GM23248 (cell line): ENCODE results near the gene NOS1AP. TPM values are rescaled to one million over a fixed set of nuclear protein-coding genes. Genes with fewer than 3 reads are reported as not detected.

Experiments used
- DNase-seq: peaks from one replicate; pipeline ENCODE4 v3.0.0-alpha.2; 2015
- H2AFZ ChIP-seq: fragments of 200-600 bp; sonication (generic); 2 replicates; pipeline ENCODE4 v1.6.1; 2016; ENCODE audit warnings: antibody characterized with exemption
- H3F3A ChIP-seq: fragments of 200-600 bp; sonication (generic); 2 replicates; pipeline ENCODE4 v1.6.1; 2016; ENCODE audit warnings: mild to moderate bottlenecking, antibody characterized with exemption, mixed run types; ENCODE audit not compliant: insufficient read depth
- H3K27ac ChIP-seq: fragments of 200-600 bp; sonication (generic); 2 replicates; pipeline ENCODE4 v1.5.1; 2016; ENCODE audit warnings: mild to moderate bottlenecking
- H3K27me3 ChIP-seq: fragments of 200-600 bp; sonication (generic); replicated peaks from 2 replicates; pipeline ENCODE4 v1.6.1; 2016; ENCODE audit warnings: mild to moderate bottlenecking; ENCODE audit not compliant: insufficient read depth
- H3K36me3 ChIP-seq: fragments of 200-600 bp; sonication (generic); 2 replicates; pipeline ENCODE4 v1.6.1; 2016; ENCODE audit warnings: low read depth, mild to moderate bottlenecking
- H3K4me1 ChIP-seq: fragments of 200-600 bp; sonication (generic); 2 replicates; pipeline ENCODE4 v1.6.1; 2016; ENCODE audit warnings: mild to moderate bottlenecking; ENCODE audit not compliant: insufficient read depth
- H3K4me2 ChIP-seq: fragments of 200-600 bp; sonication (generic); one replicate; pipeline ENCODE4 v1.6.1; 2016; ENCODE audit warnings: mild to moderate bottlenecking; ENCODE audit not compliant: unreplicated experiment
- H3K4me3 ChIP-seq: fragments of 200-600 bp; sonication (generic); 2 replicates; pipeline ENCODE4 v1.5.1; 2016; ENCODE audit warnings: mild to moderate bottlenecking
- H3K79me2 ChIP-seq: fragments of 200-600 bp; sonication (generic); 2 replicates; pipeline ENCODE4 v1.6.1; 2016; ENCODE audit warnings: mild to moderate bottlenecking; ENCODE audit not compliant: insufficient read depth
- H3K9ac ChIP-seq: fragments of 200-600 bp; sonication (generic); 2 replicates; pipeline ENCODE4 v1.6.1; 2016; ENCODE audit warnings: mild to moderate bottlenecking
- H3K9me2 ChIP-seq: fragments of 200-600 bp; sonication (generic); 2 replicates; pipeline ENCODE4 v1.6.1; 2016; ENCODE audit warnings: mixed run types, mild to moderate bottlenecking, moderate library complexity; ENCODE audit not compliant: insufficient read depth
- H3K9me3 ChIP-seq: fragments of 200-600 bp; sonication (generic); one replicate; pipeline ENCODE4 v1.6.1; 2017; ENCODE audit warnings: low read depth
- H4K20me1 ChIP-seq: fragments of 200-600 bp; sonication (generic); 2 replicates; pipeline ENCODE4 v1.6.0; 2016; ENCODE audit not compliant: insufficient read depth
- EZH2 ChIP-seq: fragments of 200-600 bp; sonication (generic); IDR thresholded peaks from 2 replicates; pipeline ENCODE4 v1.6.1; 2018; ENCODE audit warnings: antibody characterized with exemption, mild to moderate bottlenecking; ENCODE audit not compliant: insufficient read depth, poor library complexity, severe bottlenecking
- EZH2phosphoT487 ChIP-seq: fragments of 200-600 bp; sonication (generic); IDR thresholded peaks from 2 replicates; pipeline ENCODE4 v1.6.1; 2018; ENCODE audit warnings: antibody characterized with exemption, moderate library complexity, mild to moderate bottlenecking, low read depth; ENCODE audit not compliant: insufficient read depth
- WGBS, 2 experiments: methylation state at CpG; one replicate each; pipeline ENCODE4 v1.1.6; 2015 to 2017; ENCODE audit warnings: low lambda C conversion rate in 2 of 2, low coverage in 1 of 2; ENCODE audit errors: missing lambda C conversion rate in 2 of 2; 5-methylcytosine and 5-hydroxymethylcytosine counted together
- in situ Hi-C: fragments of 300-500 bp; cut with MboI; formaldehyde crosslinking; loops from 2 replicates; pipeline ENCODE4 v1.15.0; 2020
- polyA plus RNA-seq: library from polyadenylated mRNA; unstranded; fragments of >200 nt; fragmentation: Nextera tagmentation; extraction: Ambion mirVana; gene quantifications from 2 replicates; pipeline ENCODE4 v1.2.1, GENCODE V29; 2016
- total RNA-seq: library from RNA; depleted of rRNA; stranded (reverse); fragments of >200 nt; shearing (Covaris generic); gene quantifications from 2 replicates; pipeline ENCODE4 v1.2.3, GENCODE V29; 2014

The NOS1AP gene
- total and polyA plus RNA-seq, 2 experiments from 2014 or later: 0.18 TPM; not detected in 1

DNA sequence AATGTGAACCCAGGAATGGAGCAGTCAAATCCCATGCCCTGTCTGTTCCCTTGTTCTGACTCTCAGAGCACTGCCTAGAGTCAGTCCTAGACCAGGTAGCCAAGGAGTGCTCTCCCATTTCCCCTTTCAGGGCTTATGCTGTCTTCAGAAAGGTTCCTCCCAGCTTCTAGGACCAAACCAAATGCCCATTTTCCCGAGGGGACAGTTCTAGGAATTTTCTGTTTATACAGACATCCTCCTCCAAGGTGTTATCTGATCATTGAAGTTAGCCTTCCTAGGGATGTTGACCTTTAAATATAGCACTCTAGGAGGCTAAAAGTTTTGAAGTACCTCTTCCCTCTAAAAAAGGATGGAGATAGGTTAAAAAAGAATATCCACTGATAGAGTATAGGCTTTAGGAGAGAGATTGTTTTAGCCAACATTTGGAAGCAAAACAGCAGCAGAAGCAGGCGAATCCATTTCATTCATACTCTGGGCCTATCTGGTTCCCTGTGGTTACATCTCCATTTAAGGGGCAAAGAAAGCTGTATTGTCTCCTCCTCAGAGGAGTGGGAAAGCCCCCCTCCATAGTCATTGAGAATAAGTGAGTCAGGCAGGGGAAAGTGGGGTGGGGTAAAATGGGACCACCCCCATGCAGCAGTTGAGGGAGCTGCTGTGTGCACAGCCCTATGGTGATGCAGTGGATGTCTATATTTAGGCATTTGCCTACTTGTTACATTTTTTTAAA is 180.7 kb downstream of the NOS1AP start:
- Histone ChIP-seq H3K9me3 (no peaks in the 10 kb centered on the region), H3K9ac (no peak overlapping the region), H3K36me3 (no peaks in the 10 kb centered on the region), H3K79me2 (no peaks in the 10 kb centered on the region), H3K9me2 (no peaks in the 10 kb centered on the region), H3K27ac (no peak overlapping the region), H3K4me1 (no peaks in the 10 kb centered on the region), H3K4me2 (no peak overlapping the region), H2AFZ (no peak overlapping the region), H3F3A (no peaks in the 10 kb centered on the region), H4K20me1 (no peaks in the 10 kb centered on the region), H3K27me3 (no peaks in the 10 kb centered on the region), H3K4me3 (no peak overlapping the region)
- WGBS, 2 experiments: 58 to 60% methylated on average over 2 of the region's 2 CpGs
- no peak for TF ChIP-seq EZH2phosphoT487
- TF ChIP-seq EZH2: no peak
- in situ Hi-C loops: no loop called here
- no peak for DNase-seq

DNA sequence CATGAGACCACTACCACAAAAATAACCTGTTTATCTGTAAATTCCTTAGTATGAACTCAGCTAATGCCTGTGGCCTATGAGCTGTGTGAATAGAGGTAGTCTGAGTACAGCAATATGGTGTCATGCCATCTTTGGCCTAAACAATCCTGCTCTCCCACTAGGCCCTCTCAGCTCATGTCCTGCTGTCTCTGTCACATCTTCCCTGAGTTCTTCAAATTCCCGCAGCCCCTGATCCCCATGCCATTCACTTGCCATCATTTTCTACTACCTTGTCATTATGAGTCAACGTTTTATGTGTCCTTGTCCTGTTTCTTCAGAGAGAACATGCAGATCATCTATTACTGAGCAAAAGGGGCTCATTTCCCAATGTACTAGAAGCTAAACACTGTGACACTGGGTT is 181.6 kb downstream of the NOS1AP start:
- no peak overlapping the region for H3K9ac ChIP-seq
- in situ Hi-C loops: no loop called here
- no peaks in the 10 kb centered on the region for H4K20me1 ChIP-seq
- H3K4me2 ChIP-seq: no peak overlapping the region
- no peaks in the 10 kb centered on the region for H3K4me1 ChIP-seq
- no peaks in the 10 kb centered on the region for H3K36me3 ChIP-seq
- 77 to 78% methylated on average over 2 of the region's 2 CpGs for WGBS, 2 experiments
- no peaks in the 10 kb centered on the region for H3K9me2 ChIP-seq
- H3F3A ChIP-seq: no peaks in the 10 kb centered on the region
- DNase-seq: no peak
- TF ChIP-seq EZH2phosphoT487 (no peak), EZH2 (no peak)
- no peaks in the 10 kb centered on the region for H3K79me2 ChIP-seq
- no peaks in the 10 kb centered on the region for H3K27me3 ChIP-seq
- H3K4me3 ChIP-seq: no peak overlapping the region
- H2AFZ ChIP-seq: no peak overlapping the region
- no peak overlapping the region for H3K27ac ChIP-seq
- no peaks in the 10 kb centered on the region for H3K9me3 ChIP-seq

DNA sequence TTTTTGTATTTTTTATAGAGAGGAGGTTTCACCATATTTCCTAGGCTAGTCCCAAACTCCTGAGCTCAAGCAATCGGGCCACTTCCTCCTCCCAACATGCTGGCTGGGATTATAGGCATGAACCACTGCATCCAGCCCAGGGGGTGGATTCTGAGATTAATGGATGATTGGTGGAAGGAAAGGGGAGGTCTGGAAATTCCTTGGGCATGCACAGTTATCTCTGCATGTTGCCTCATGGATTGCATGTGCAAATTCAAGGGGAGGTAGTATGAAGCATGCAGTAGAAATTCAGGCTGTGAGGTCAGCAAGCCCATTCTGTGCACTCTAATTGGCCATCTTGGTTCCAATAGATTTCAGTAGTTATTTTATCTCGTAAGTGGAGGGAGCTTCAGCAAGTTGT is 182.7 kb downstream of the NOS1AP start:
- in situ Hi-C loops: no loop called here
- WGBS, 2 experiments: 80 to 89% methylated on average over 2 of the region's 2 CpGs
- TF ChIP-seq EZH2phosphoT487 (no peak), EZH2 (no peak)

DNA sequence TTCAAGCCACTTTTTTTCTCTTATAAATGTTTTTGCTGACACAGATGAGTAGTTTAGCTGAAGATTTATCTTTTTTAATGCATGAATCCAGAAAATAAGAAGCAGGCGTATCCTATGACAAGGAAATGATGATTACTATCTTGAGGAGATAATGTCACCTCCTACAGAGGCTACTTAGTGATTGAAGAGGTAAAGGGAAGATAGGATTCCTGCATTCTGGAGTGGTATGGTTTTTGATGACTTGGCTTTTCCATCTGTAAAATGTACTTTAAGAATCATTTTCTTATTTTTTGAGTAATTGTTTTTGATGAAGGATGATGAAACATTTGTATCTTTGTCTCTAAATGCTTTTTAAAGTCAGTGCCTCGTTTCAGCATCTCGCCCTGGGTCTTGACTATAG is 184.3 kb downstream of the NOS1AP start:
- in situ Hi-C loops: no loop called here
- WGBS, 2 experiments: 71 to 77% methylated on average over 3 of the region's 3 CpGs
- Histone ChIP-seq H3K4me3 (no peak overlapping the region), H2AFZ (no peak overlapping the region), H3K9me3 (no peaks in the 10 kb centered on the region), H3K9me2 (no peaks in the 10 kb centered on the region), H3K79me2 (no peaks in the 10 kb centered on the region), H3K9ac (no peak overlapping the region), H3K27ac (no peak overlapping the region), H3K36me3 (no peaks in the 10 kb centered on the region), H3K27me3 (no peaks in the 10 kb centered on the region), H3F3A (no peaks in the 10 kb centered on the region), H4K20me1 (no peaks in the 10 kb centered on the region), H3K4me1 (no peaks in the 10 kb centered on the region), H3K4me2 (no peak overlapping the region)
- TF ChIP-seq EZH2 (no peak), EZH2phosphoT487 (no peak)
- DNase-seq: no peak

More for the DNA sequence above, 182.7 kb downstream of the NOS1AP start:
- Histone ChIP-seq H3K4me2 (no peak overlapping the region), H4K20me1 (no peaks in the 10 kb centered on the region), H3K79me2 (no peaks in the 10 kb centered on the region), H3K27me3 (no peaks in the 10 kb centered on the region), H2AFZ (no peak overlapping the region), H3K27ac (no peak overlapping the region), H3K4me1 (no peaks in the 10 kb centered on the region), H3K9ac (no peak overlapping the region), H3K9me3 (no peaks in the 10 kb centered on the region), H3K4me3 (no peak overlapping the region), H3F3A (no peaks in the 10 kb centered on the region), H3K36me3 (no peaks in the 10 kb centered on the region), H3K9me2 (no peaks in the 10 kb centered on the region)
- DNase-seq: no peak

DNA sequence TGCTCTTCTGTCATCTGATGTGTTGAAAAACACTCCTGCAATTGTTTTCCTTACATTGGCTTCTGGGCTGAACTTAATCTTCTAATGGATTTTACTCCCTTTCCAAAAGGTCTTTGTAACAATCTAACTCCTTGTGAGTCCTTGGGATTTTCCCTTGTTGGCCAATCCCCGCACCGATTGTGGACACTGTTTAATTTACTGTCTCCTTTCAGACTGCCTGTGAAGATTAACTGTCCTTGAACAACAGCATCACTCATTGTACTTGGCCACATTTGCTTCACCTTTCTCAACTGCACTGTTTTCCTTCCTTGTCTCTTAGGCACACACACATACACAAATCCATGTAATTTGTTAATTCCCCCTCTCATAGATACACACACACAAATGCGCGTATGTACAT is 186.8 kb downstream of the NOS1AP start:
- in situ Hi-C loops: no loop called here
- no peaks in the 10 kb centered on the region for H4K20me1 ChIP-seq
- TF ChIP-seq EZH2phosphoT487: no peak
- no peak for TF ChIP-seq EZH2
- no peaks in the 10 kb centered on the region for H3K9me2 ChIP-seq
- no peak overlapping the region for H3K4me3 ChIP-seq
- H3F3A ChIP-seq: no peaks in the 10 kb centered on the region
- WGBS, 2 experiments: 62% methylated on average over 4 of the region's 4 CpGs
- H3K79me2 ChIP-seq: no peaks in the 10 kb centered on the region
- H2AFZ ChIP-seq: no peak overlapping the region
- H3K4me2 ChIP-seq: no peak overlapping the region
- no peaks in the 10 kb centered on the region for H3K4me1 ChIP-seq
- no peaks in the 10 kb centered on the region for H3K36me3 ChIP-seq
- H3K27me3 ChIP-seq: no peaks in the 10 kb centered on the region
- H3K27ac ChIP-seq: no peak overlapping the region
- H3K9me3 ChIP-seq: no peaks in the 10 kb centered on the region
- H3K9ac ChIP-seq: no peak overlapping the region
- DNase-seq: no peak
